H9 (cell line): ENCODE measurements around the gene TCFL5. TPM values are rescaled to one million over a fixed set of nuclear protein-coding genes. Genes with fewer than 3 reads are reported as not detected.

ENCODE experiments used
- DNase-seq: peaks from one replicate; pipeline ENCODE4 v3.0.0-alpha.2; 2017
- H2AFZ ChIP-seq: one replicate; pipeline ENCODE4 v1.6.1; 2013; ENCODE audit warnings: mild to moderate bottlenecking, low read length, control low read depth, moderate library complexity
- H2AK5ac ChIP-seq: 2 replicates; pipeline ENCODE4 v1.6.1; 2013; ENCODE audit warnings: low read length, control low read depth, mixed read lengths; ENCODE audit not compliant: insufficient read length
- H2BK120ac ChIP-seq: one replicate; pipeline ENCODE4 v1.6.1; 2013; ENCODE audit warnings: low read depth, mild to moderate bottlenecking, low read length, control low read depth, inconsistent platforms; ENCODE audit not compliant: poor library complexity, severe bottlenecking
- H2BK12ac ChIP-seq: 2 replicates; pipeline ENCODE4 v1.6.1; 2013; ENCODE audit warnings: low read length, control low read depth, mixed read lengths, low read depth; ENCODE audit not compliant: insufficient read length
- H2BK15ac ChIP-seq: 2 replicates; pipeline ENCODE4 v1.6.1; 2013; ENCODE audit warnings: low read depth, low read length, control low read depth
- H2BK20ac ChIP-seq: one replicate; pipeline ENCODE4 v1.6.1; 2013; ENCODE audit warnings: low read depth, mild to moderate bottlenecking, low read length, control low read depth, inconsistent platforms; ENCODE audit not compliant: poor library complexity, severe bottlenecking
- H2BK5ac ChIP-seq: 2 replicates; pipeline ENCODE4 v1.6.1; 2013; ENCODE audit warnings: low read length, control low read depth, mixed read lengths; ENCODE audit not compliant: insufficient read length
- H3K14ac ChIP-seq: 2 replicates; pipeline ENCODE4 v1.6.1; 2013; ENCODE audit warnings: low read length, control low read depth; ENCODE audit not compliant: insufficient read depth
- H3K18ac ChIP-seq: 2 replicates; pipeline ENCODE4 v1.6.1; 2013; ENCODE audit warnings: low read depth, mild to moderate bottlenecking, mixed read lengths, low read length, control low read depth; ENCODE audit not compliant: insufficient read length
- H3K23ac ChIP-seq: 2 replicates; pipeline ENCODE4 v1.6.1; 2013; ENCODE audit warnings: low read length, control low read depth, mixed read lengths, low read depth; ENCODE audit not compliant: insufficient read length
- H3K23me2 ChIP-seq: 2 replicates; pipeline ENCODE4 v1.6.1; 2013; ENCODE audit warnings: low read depth, mild to moderate bottlenecking, mixed read lengths, low read length, control low read depth; ENCODE audit not compliant: insufficient read length, poor library complexity, severe bottlenecking
- H3K27ac ChIP-seq: 2 replicates; pipeline ENCODE4 v1.5.1; 2013; ENCODE audit warnings: low read length, control low read depth, mixed read lengths, low read depth; ENCODE audit not compliant: insufficient read length
- H3K27me3 ChIP-seq: 2 replicates; pipeline ENCODE4 v1.6.1; 2013; ENCODE audit warnings: low read length, control low read depth, inconsistent platforms; ENCODE audit not compliant: insufficient read depth
- H3K4ac ChIP-seq: 2 replicates; pipeline ENCODE4 v1.6.1; 2013; ENCODE audit warnings: low read depth, mild to moderate bottlenecking, control low read depth, inconsistent platforms, low read length, moderate library complexity
- H3K4me1 ChIP-seq: 2 replicates; pipeline ENCODE4 v1.6.1; 2013; ENCODE audit warnings: low read length, control low read depth, inconsistent platforms; ENCODE audit not compliant: insufficient read depth
- H3K4me2 ChIP-seq: 2 replicates; pipeline ENCODE4 v1.6.1; 2013; ENCODE audit warnings: low read length, control low read depth, mixed read lengths; ENCODE audit not compliant: insufficient read length, insufficient read depth
- H3K56ac ChIP-seq: 2 replicates; pipeline ENCODE4 v1.6.1; 2013; ENCODE audit warnings: low read depth, mild to moderate bottlenecking, mixed read lengths, low read length, control low read depth; ENCODE audit not compliant: insufficient read length
- H3K79me1 ChIP-seq: 2 replicates; pipeline ENCODE4 v1.6.1; 2013; ENCODE audit warnings: low read depth, mild to moderate bottlenecking, moderate library complexity, low read length, control low read depth, inconsistent platforms; ENCODE audit not compliant: insufficient read depth, poor library complexity, severe bottlenecking
- H3K79me2 ChIP-seq: 2 replicates; pipeline ENCODE4 v1.6.1; 2013; ENCODE audit warnings: low read length, control low read depth, inconsistent platforms; ENCODE audit not compliant: insufficient read depth
- H3K9ac ChIP-seq: 2 replicates; pipeline ENCODE4 v1.6.1; 2013; ENCODE audit warnings: low read length, control low read depth, mixed read lengths; ENCODE audit not compliant: insufficient read length; ENCODE audit errors: extremely low read depth
- H3K9me3 ChIP-seq: one replicate; pipeline ENCODE4 v1.6.1; 2013; ENCODE audit warnings: low read depth, low read length, inconsistent platforms; ENCODE audit not compliant: control insufficient read depth
- H3T11ph ChIP-seq: one replicate; pipeline ENCODE4 v1.6.1; 2013; ENCODE audit warnings: mild to moderate bottlenecking, low read length, control low read depth, inconsistent platforms
- H4K20me1 ChIP-seq: one replicate; pipeline ENCODE4 v1.6.1; 2013; ENCODE audit not compliant: control insufficient read depth, insufficient read length, insufficient read depth
- H4K5ac ChIP-seq: 2 replicates; pipeline ENCODE4 v1.6.1; 2013; ENCODE audit warnings: low read depth, mild to moderate bottlenecking, mixed read lengths, low read length, control low read depth; ENCODE audit not compliant: insufficient read length
- H4K8ac ChIP-seq: replicated peaks from 2 replicates; pipeline ENCODE4 v1.6.1; 2013; ENCODE audit warnings: low read length, control low read depth, mixed read lengths, low read depth; ENCODE audit not compliant: insufficient read length
- H4K91ac ChIP-seq: 2 replicates; pipeline ENCODE4 v1.6.1; 2013; ENCODE audit warnings: low read depth, mild to moderate bottlenecking, moderate library complexity, mixed read lengths, low read length, control low read depth; ENCODE audit not compliant: insufficient read length
- H3K27ac Mint-ChIP-seq, 3 experiments: 2 replicates in 2 of 3; 3 replicates in 1 of 3; pipeline ENCODE4 v1.8.0; 2020 to 2021; ENCODE audit warnings: mixed read lengths in 3 of 3, mild to moderate bottlenecking in 1 of 3, moderate library complexity in 1 of 3
- H3K27me3 Mint-ChIP-seq: 2 replicates; pipeline ENCODE4 v1.8.0; 2021; ENCODE audit warnings: low read depth, mild to moderate bottlenecking, moderate library complexity, mixed read lengths
- H3K36me3 Mint-ChIP-seq, 3 experiments: 2 replicates in 2 of 3; 3 replicates in 1 of 3; pipeline ENCODE4 v1.8.0; 2020 to 2021; ENCODE audit warnings: low read depth in 3 of 3, mixed read lengths in 3 of 3; ENCODE audit not compliant: insufficient read depth in 1 of 3
- H3K4me1 Mint-ChIP-seq, 2 experiments: 2 replicates each; pipeline ENCODE4 v1.8.0; 2020; ENCODE audit warnings: mixed read lengths in 2 of 2
- H3K4me3 Mint-ChIP-seq, 2 experiments: 2 replicates in 1 of 2; 3 replicates in 1 of 2; pipeline ENCODE4 v1.8.0; 2020 to 2021; ENCODE audit warnings: mild to moderate bottlenecking in 2 of 2, mixed read lengths in 2 of 2, moderate library complexity in 1 of 2
- H3K9me3 Mint-ChIP-seq, 2 experiments: 2 replicates in 1 of 2; 3 replicates in 1 of 2; pipeline ENCODE4 v1.8.0; 2020; ENCODE audit warnings: mild to moderate bottlenecking in 2 of 2, mixed read lengths in 2 of 2, moderate library complexity in 1 of 2
- WGBS: extraction: QIAGEN DNeasy Blood & Tissue Kit; methylation state at CpG from one replicate; pipeline ENCODE4 v1.1.7; 2013; ENCODE audit warnings: missing lambda C conversion rate, low lambda C conversion rate, mixed read lengths; ENCODE audit not compliant: insufficient read length; ENCODE audit errors: extremely low coverage; 5-methylcytosine and 5-hydroxymethylcytosine counted together
- total RNA-seq: library from RNA; stranded (reverse); gene quantifications from 2 replicates; pipeline ENCODE4 v1.2.1, GENCODE V29; 2021
- TF ChIP-seq, protein P1 (sequence below): fragments of 200-600 bp; sonication (generic); conservative IDR thresholded peaks from 3 replicates; pipeline ENCODE4 v1.8.0; 2021; ENCODE audit warnings: antibody characterized with exemption, mild to moderate bottlenecking

Gene TCFL5
- total RNA-seq, 1 experiment from 2014 or later: 16.4 TPM

DNA sequence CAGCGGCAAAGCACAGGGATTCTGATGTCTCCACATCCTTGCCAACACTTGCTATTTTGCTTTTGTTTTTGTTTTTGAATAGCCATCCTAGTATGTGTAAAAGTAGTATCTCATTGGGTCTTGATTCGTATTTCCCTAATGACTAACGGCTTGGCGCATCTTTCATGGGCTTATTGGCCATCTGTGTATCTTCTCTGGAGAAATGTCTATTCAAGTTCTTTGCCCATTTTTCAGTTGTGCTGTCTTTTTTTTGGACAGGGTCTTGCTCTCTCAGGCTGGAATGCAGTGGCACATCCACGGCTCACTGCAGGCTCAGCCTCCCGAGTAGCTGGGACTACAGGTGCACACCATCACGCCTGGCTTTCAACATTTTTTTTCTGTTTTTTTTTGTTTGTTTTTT, 17.4 kb downstream of the TCFL5 start:
- no peaks in the 10 kb centered on the region for H3K4me1 ChIP-seq
- no peak overlapping the region for H4K8ac ChIP-seq
- no peak overlapping the region for H2AK5ac ChIP-seq
- H3K27me3 Mint-ChIP-seq: no peaks in the 10 kb centered on the region
- no peaks in the 10 kb centered on the region for H3K9me3 ChIP-seq
- H2BK12ac ChIP-seq: no peak overlapping the region
- H3K79me2 ChIP-seq: no peaks in the 10 kb centered on the region
- no peak overlapping the region for H2BK20ac ChIP-seq
- H3K4me3 Mint-ChIP-seq: no peak overlapping the region
- no peak overlapping the region for H3T11ph ChIP-seq
- H3K36me3 Mint-ChIP-seq: peaks cover 16 to 51% (median 42%) of the 10 kb centered on the region in 3 experiments; a peak in 6 of 7 replicates
- H3K9me3 Mint-ChIP-seq: no peaks in the 10 kb centered on the region
- H3K23ac ChIP-seq: no peak overlapping the region
- no peak for DNase-seq
- TF ChIP-seq, protein P1, sequence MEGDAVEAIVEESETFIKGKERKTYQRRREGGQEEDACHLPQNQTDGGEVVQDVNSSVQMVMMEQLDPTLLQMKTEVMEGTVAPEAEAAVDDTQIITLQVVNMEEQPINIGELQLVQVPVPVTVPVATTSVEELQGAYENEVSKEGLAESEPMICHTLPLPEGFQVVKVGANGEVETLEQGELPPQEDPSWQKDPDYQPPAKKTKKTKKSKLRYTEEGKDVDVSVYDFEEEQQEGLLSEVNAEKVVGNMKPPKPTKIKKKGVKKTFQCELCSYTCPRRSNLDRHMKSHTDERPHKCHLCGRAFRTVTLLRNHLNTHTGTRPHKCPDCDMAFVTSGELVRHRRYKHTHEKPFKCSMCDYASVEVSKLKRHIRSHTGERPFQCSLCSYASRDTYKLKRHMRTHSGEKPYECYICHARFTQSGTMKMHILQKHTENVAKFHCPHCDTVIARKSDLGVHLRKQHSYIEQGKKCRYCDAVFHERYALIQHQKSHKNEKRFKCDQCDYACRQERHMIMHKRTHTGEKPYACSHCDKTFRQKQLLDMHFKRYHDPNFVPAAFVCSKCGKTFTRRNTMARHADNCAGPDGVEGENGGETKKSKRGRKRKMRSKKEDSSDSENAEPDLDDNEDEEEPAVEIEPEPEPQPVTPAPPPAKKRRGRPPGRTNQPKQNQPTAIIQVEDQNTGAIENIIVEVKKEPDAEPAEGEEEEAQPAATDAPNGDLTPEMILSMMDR: no peak
- no peak overlapping the region for H2BK120ac ChIP-seq
- no peak overlapping the region for H3K27ac Mint-ChIP-seq
- H4K91ac ChIP-seq: no peak overlapping the region
- H3K79me1 ChIP-seq: no peaks in the 10 kb centered on the region
- no peak overlapping the region for H4K5ac ChIP-seq
- no peak overlapping the region for H2BK15ac ChIP-seq
- H3K23me2 ChIP-seq: no peaks in the 10 kb centered on the region
- no peak overlapping the region for H2BK5ac ChIP-seq
- no peak overlapping the region for H3K18ac ChIP-seq
- H3K4ac ChIP-seq: no peak overlapping the region
- no peak overlapping the region for H3K4me2 ChIP-seq
- no peak overlapping the region for H2AFZ ChIP-seq
- H3K4me1 Mint-ChIP-seq: peaks cover 10 to 22% of the 10 kb centered on the region in 2 experiments
- no peak overlapping the region for H3K56ac ChIP-seq
- WGBS: no CpG with 5 or more reads among the region's 7 CpGs
- H3K27me3 ChIP-seq: no peaks in the 10 kb centered on the region
- H4K20me1 ChIP-seq: no peaks in the 10 kb centered on the region
- no peak overlapping the region for H3K14ac ChIP-seq
- no peak overlapping the region for H3K27ac ChIP-seq
- no peak overlapping the region for H3K9ac ChIP-seq
